Measurements from ENCODE around the gene MPZL1. TPM values are rescaled to one million over a fixed set of nuclear protein-coding genes. Genes with fewer than 3 reads are reported as not detected.

The MPZL1 gene
- total RNA-seq, 1 experiment from 2014 or later, result 52.9 TPM

- TF ChIP-seq CTCF (IDR thresholded peaks at IDR 0.05 in 2 of 3, conservative IDR thresholded peaks at IDR 0.05 in 1 of 3; ENCODE audit: borderline replicate concordance in 1 of 3, insufficient read depth in 1 of 3, low read depth in 2 of 3, low read length in 2 of 3) (no peak), MAX (IDR thresholded peaks at IDR 0.05) (no peak)
Observed at GRCh38 chr1:167695147-167695546, 26.6 kb upstream of the MPZL1 start (continued).

- Histone ChIP-seq H3K9me3 (ENCODE audit: control insufficient read depth in 1 of 2, insufficient read depth in 1 of 2, low read depth in 1 of 2, low read length in 2 of 2) (no peaks in the 10 kb centered on the region), H3K4me1 (ENCODE audit: control insufficient read depth in 1 of 2, insufficient read depth in 2 of 2, low read length in 2 of 2) (no peaks in the 10 kb centered on the region), H3K9ac (ENCODE audit: low read length) (no peak overlapping the region), H3K36me3 (ENCODE audit: control insufficient read depth in 1 of 2, insufficient read depth in 2 of 2, low read length in 2 of 2) (no peaks in the 10 kb centered on the region), H3K79me2 (ENCODE audit: insufficient read depth, low read length) (no peaks in the 10 kb centered on the region), H3K4me2 (ENCODE audit: low read length) (no peak overlapping the region), H2AFZ (ENCODE audit: low read depth, low read length, poor library complexity, severe bottlenecking) (no peak overlapping the region), H4K20me1 (ENCODE audit: insufficient read depth) (no peaks in the 10 kb centered on the region), H3K27ac (ENCODE audit: low read depth, low read length) (no peak overlapping the region), H3K27me3 (ENCODE audit: insufficient read depth, low read length) (no peaks in the 10 kb centered on the region), H3K4me3 (replicated peaks in 1 of 2; ENCODE audit: low read depth in 1 of 2, low read length in 2 of 2) (no peak overlapping the region), H3K9me2 (ENCODE audit: insufficient read depth) (no peaks in the 10 kb centered on the region)
- TF ChIP-seq SIN3A (IDR thresholded peaks at IDR 0.05; ENCODE audit: low read depth) (no peak), ZNF274 (IDR thresholded peaks at IDR 0.05; ENCODE audit: low read depth, low read length) (no peak), CBX3 (IDR thresholded peaks at IDR 0.05; ENCODE audit: low read depth) (no peak), POLR2AphosphoS5 (IDR thresholded peaks at IDR 0.05; ENCODE audit: low read depth, low read length) (no peak), SRF (IDR thresholded peaks at IDR 0.05; ENCODE audit: low read depth) (no peak), REST (IDR thresholded peaks at IDR 0.05; ENCODE audit: low read depth) (no peak), CEBPB (IDR thresholded peaks at IDR 0.05; ENCODE audit: low read depth) (no peak), CTCF (IDR thresholded peaks at IDR 0.05 in 2 of 3, conservative IDR thresholded peaks at IDR 0.05 in 1 of 3; ENCODE audit: borderline replicate concordance in 1 of 3, insufficient read depth in 1 of 3, low read depth in 2 of 3, low read length in 2 of 3) (no peak), ZBTB33 (IDR thresholded peaks at IDR 0.05; ENCODE audit: extremely low read depth, insufficient replicate concordance, low read length) (no peak)
- intact Hi-C loops (cut with micrococcal nuclease), result no loop called here
- no TSS peak for BruUV-seq (replicated peaks)
- CTCF ChIA-PET, result no interaction called here
- RAD21 ChIA-PET (ENCODE audit: low non-redundant PET in 1 of 2, low total read pairs in 2 of 2, uncharacterized antibody in 2 of 2, unreplicated experiment in 2 of 2), result no interaction called here
- no peak for DNase-seq (ENCODE audit: low read depth, low spot score)
- POLR2A ChIA-PET, result no interaction called here
- ATAC-seq, result no peak
Observed at GRCh38 chr1:167695756-167696561, 25.8 kb upstream of the MPZL1 start.
